WTC11 (cell line): ENCODE data around the gene UNC13C. TPM values are rescaled to one million over a fixed set of nuclear protein-coding genes. Genes with fewer than 3 reads are reported as not detected.

ENCODE experiments used
- ATAC-seq: fragments of 200-7000 bp; cut with Tn5 transposase; 2 replicates; pipeline ENCODE4 v1.10.0; 2021; ENCODE audit warnings: mild to moderate bottlenecking, moderate library complexity
- CTCF ChIA-PET: fragments of 300-600 bp; sonication (Branson Sonifier 250); formaldehyde crosslinking; loops from one replicate; lab custom pipeline; 2021; ENCODE audit warnings: antibody characterized with exemption; lab: Charles Lee
- POLR2A ChIA-PET: fragments of 350-600 bp; sonication (Branson Sonifier 250); formaldehyde crosslinking; loops from one replicate; lab custom pipeline; 2021; ENCODE audit warnings: antibody characterized with exemption; lab: Charles Lee
- DNase-seq: peaks from one replicate; pipeline ENCODE4 v3.0.0; 2021; ENCODE audit warnings: low spot score
- H3K27ac Mint-ChIP-seq: 2 replicates; pipeline ENCODE4 v1.8.0; 2021; ENCODE audit warnings: mixed read lengths
- H3K27me3 Mint-ChIP-seq: 2 replicates; pipeline ENCODE4 v1.8.0; 2021; ENCODE audit warnings: low read depth, mild to moderate bottlenecking, moderate library complexity, mixed read lengths
- H3K36me3 Mint-ChIP-seq: 2 replicates; pipeline ENCODE4 v1.8.0; 2021; ENCODE audit warnings: mixed read lengths
- H3K4me1 Mint-ChIP-seq: 2 replicates; pipeline ENCODE4 v1.8.0; 2022; ENCODE audit warnings: mixed read lengths
- H3K4me3 Mint-ChIP-seq: 2 replicates; pipeline ENCODE4 v1.8.0; 2021; ENCODE audit warnings: mild to moderate bottlenecking, moderate library complexity, mixed read lengths
- H3K9me3 Mint-ChIP-seq: 2 replicates; pipeline ENCODE4 v1.8.0; 2021; ENCODE audit warnings: mixed read lengths
- ATF6 ChIP-seq: sonication (generic); formaldehyde crosslinking; IDR thresholded peaks from 2 replicates; pipeline ENCODE4 v1.8.1; 2023; ENCODE audit warnings: mild to moderate bottlenecking, missing genetic modification reagents
- CREM ChIP-seq: sonication (generic); formaldehyde crosslinking; IDR thresholded peaks from 2 replicates; pipeline ENCODE4 v1.8.1; 2022; ENCODE audit warnings: mild to moderate bottlenecking, missing genetic modification reagents, moderate library complexity
- CTCF ChIP-seq: fragments of 200-600 bp; IDR thresholded peaks from 2 replicates; pipeline ENCODE4 v1.8.0; 2022; ENCODE audit warnings: antibody characterized with exemption
- E2F4 ChIP-seq: sonication (generic); formaldehyde crosslinking; IDR thresholded peaks from 2 replicates; pipeline ENCODE4 v1.8.1; 2022; ENCODE audit warnings: low read depth, mild to moderate bottlenecking, moderate library complexity, missing genetic modification reagents, borderline replicate concordance
- FOXJ3 ChIP-seq: sonication (generic); formaldehyde crosslinking; IDR thresholded peaks from 2 replicates; pipeline ENCODE4 v1.9.0; 2021; ENCODE audit warnings: missing genetic modification reagents, mild to moderate bottlenecking, borderline replicate concordance
- FOXP4 ChIP-seq: sonication (generic); formaldehyde crosslinking; IDR thresholded peaks from 2 replicates; pipeline ENCODE4 v1.8.0; 2022; ENCODE audit warnings: mild to moderate bottlenecking, missing genetic modification reagents
- HMGXB4 ChIP-seq: sonication (generic); formaldehyde crosslinking; IDR thresholded peaks from 2 replicates; pipeline ENCODE4 v1.8.1; 2023; ENCODE audit warnings: mild to moderate bottlenecking, moderate library complexity, missing genetic modification reagents
- JUN ChIP-seq: sonication (generic); formaldehyde crosslinking; IDR thresholded peaks from 2 replicates; pipeline ENCODE4 v1.8.0; 2023; ENCODE audit warnings: mild to moderate bottlenecking, missing genetic modification reagents
- MAX ChIP-seq: sonication (generic); formaldehyde crosslinking; IDR thresholded peaks from 2 replicates; pipeline ENCODE4 v1.8.0; 2022; ENCODE audit warnings: mild to moderate bottlenecking, missing genetic modification reagents
- MXD4 ChIP-seq: fragments of 250-450 bp; sonication (Bioruptor Pico); IDR thresholded peaks from 2 replicates; pipeline ENCODE4 v1.8.0; 2021; ENCODE audit warnings: mild to moderate bottlenecking, moderate library complexity, borderline replicate concordance
- NFE2L1 ChIP-seq: sonication (generic); formaldehyde crosslinking; IDR thresholded peaks from 2 replicates; pipeline ENCODE4 v1.8.1; 2023; ENCODE audit warnings: missing genetic modification reagents
- NR2C2 ChIP-seq: sonication (generic); formaldehyde crosslinking; IDR thresholded peaks from 2 replicates; pipeline ENCODE4 v1.8.0; 2022; ENCODE audit warnings: mild to moderate bottlenecking, missing genetic modification reagents
- SMAD3 ChIP-seq: sonication (generic); formaldehyde crosslinking; IDR thresholded peaks from 2 replicates; pipeline ENCODE4 v1.8.0; 2022; ENCODE audit warnings: missing genetic modification reagents, mild to moderate bottlenecking, borderline replicate concordance
- STAT6 ChIP-seq: sonication (generic); formaldehyde crosslinking; conservative IDR thresholded peaks from 2 replicates; pipeline ENCODE4 v1.8.1; 2023; ENCODE audit warnings: mild to moderate bottlenecking, low read depth, missing genetic modification reagents, moderate library complexity
- TCF7 ChIP-seq: sonication (generic); formaldehyde crosslinking; IDR thresholded peaks from 2 replicates; pipeline ENCODE4 v1.8.0; 2022; ENCODE audit warnings: mild to moderate bottlenecking, low read depth, missing genetic modification reagents, moderate library complexity
- ZNF219 ChIP-seq: sonication (generic); formaldehyde crosslinking; IDR thresholded peaks from 2 replicates; pipeline ENCODE4 v1.8.0; 2023; ENCODE audit warnings: missing genetic modification reagents, mild to moderate bottlenecking, borderline replicate concordance
- ZNF512 ChIP-seq: sonication (generic); formaldehyde crosslinking; IDR thresholded peaks from 2 replicates; pipeline ENCODE4 v1.8.1; 2022; ENCODE audit warnings: missing genetic modification reagents, borderline replicate concordance
- ZSCAN18 ChIP-seq: fragments of 250-450 bp; sonication (Bioruptor Pico); IDR thresholded peaks from 2 replicates; pipeline ENCODE4 v2.1.2; 2022; ENCODE audit warnings: mild to moderate bottlenecking, moderate library complexity
- total RNA-seq: library from RNA; stranded (reverse); gene quantifications from 3 replicates; pipeline ENCODE4 v1.2.3, GENCODE V29; 2021

UNC13C gene
- total RNA-seq, 1 experiment from 2014 or later, result 0.07 TPM

GRCh38 chr15:54226455-54226854 is 248.2 kb downstream of the UNC13C start (continued):
- no peak for TF ChIP-seq HMGXB4 (CRISPR knock-in tag)
- no peak for TF ChIP-seq CTCF
- no peak for TF ChIP-seq TCF7 (CRISPR knock-in tag)
- TF ChIP-seq MXD4 (CRISPR knock-in tag), result no peak
- TF ChIP-seq ZNF219, result no peak
- no peak for TF ChIP-seq FOXJ3 (CRISPR knock-in tag)
- no peak for TF ChIP-seq E2F4 (CRISPR knock-in tag)
- TF ChIP-seq NR2C2 (CRISPR knock-in tag), result no peak
- TF ChIP-seq, all 79 proteins: peak for 0

- H3K4me1 Mint-ChIP-seq, result no peaks in the 10 kb centered on the region
- no peaks in the 10 kb centered on the region; the same call in 1 of the 2 replicates for H3K27me3 Mint-ChIP-seq
- ATAC-seq (no peak), DNase-seq (no peak)
- no peaks in the 10 kb centered on the region for H3K36me3 Mint-ChIP-seq
- peaks cover 43% of the 10 kb centered on the region for H3K9me3 Mint-ChIP-seq
- no peak overlapping the region for H3K27ac Mint-ChIP-seq
- no peak for TF ChIP-seq NFE2L1
- TF ChIP-seq CREM (CRISPR knock-in tag), result no peak
- no peak for TF ChIP-seq STAT6
- no peak for TF ChIP-seq ATF6 (CRISPR knock-in tag)
- no peak for TF ChIP-seq MAX
- no peak for TF ChIP-seq FOXP4 (CRISPR knock-in tag)
- TF ChIP-seq JUN (CRISPR knock-in tag), result no peak
- TF ChIP-seq ZSCAN18 (CRISPR knock-in tag), result no peak
- TF ChIP-seq ZNF512, result no peak
- TF ChIP-seq SMAD3, result no peak
- ChIA-PET POLR2A (no interaction called here), CTCF (no interaction called here)
- no peak overlapping the region for H3K4me3 Mint-ChIP-seq
Measured at GRCh38 chr15:54227569-54227968, 249.3 kb downstream of the UNC13C start.
